Naive B cell (primary cell): ENCODE results near the gene PIK3R5. TPM values are rescaled to one million over a fixed set of nuclear protein-coding genes. Genes with fewer than 3 reads are reported as not detected.
"Not testable (repeated sequence)": the region's sequence is repeated elsewhere in the genome, so short reads cannot be mapped to it uniquely, and the experiment has no call there.

Source experiments
- ATAC-seq, 2 donors: fragments of 150-1000 bp; cut with Tn5 transposase; 2 replicates each; pipeline ENCODE4 v1.10.0; 2021; ENCODE audit warnings: low read depth in 2 of 2, mild to moderate bottlenecking in 2 of 2, moderate library complexity in 2 of 2
- DNase-seq: peaks from one replicate; pipeline ENCODE4 v3.0.0; 2022
- H3K27ac Mint-ChIP-seq, 6 donors: one replicate each; pipeline ENCODE4 v1.8.0; 2020 to 2022; ENCODE audit warnings: mild to moderate bottlenecking in 6 of 6, mixed read lengths in 6 of 6, moderate library complexity in 5 of 6, inconsistent platforms in 2 of 6
- H3K27me3 Mint-ChIP-seq, 3 donors: one replicate each; pipeline ENCODE4 v1.8.0; 2021 to 2022; ENCODE audit warnings: mixed read lengths in 3 of 3, mild to moderate bottlenecking in 1 of 3
- H3K36me3 Mint-ChIP-seq, 2 donors: one replicate each; pipeline ENCODE4 v1.8.0; 2020 to 2022; ENCODE audit warnings: mixed read lengths in 2 of 2, inconsistent platforms in 1 of 2, mild to moderate bottlenecking in 1 of 2
- H3K4me1 Mint-ChIP-seq, 3 donors: one replicate each; pipeline ENCODE4 v1.8.0; 2020 to 2022; ENCODE audit warnings: mixed read lengths in 3 of 3, inconsistent platforms in 1 of 3, mild to moderate bottlenecking in 1 of 3, moderate library complexity in 1 of 3
- H3K4me3 Mint-ChIP-seq, 8 donors: one replicate each; pipeline ENCODE4 v1.8.0; 2020 to 2022; ENCODE audit warnings: mild to moderate bottlenecking in 8 of 8, mixed read lengths in 8 of 8, moderate library complexity in 8 of 8, inconsistent platforms in 2 of 8
- H3K9me3 Mint-ChIP-seq, 7 donors: one replicate each; pipeline ENCODE4 v1.8.0; 2020 to 2022; ENCODE audit warnings: mixed read lengths in 7 of 7, mild to moderate bottlenecking in 5 of 7, inconsistent platforms in 2 of 7, moderate library complexity in 1 of 7
- polyA plus RNA-seq, 6 donors: library from polyadenylated mRNA; unstranded; fragments of 300-500 nt; fragmentation: Illumina TruSeq; gene quantifications; one replicate each; pipeline ENCODE4 v1.2.3, GENCODE V29; 2021; ENCODE audit warnings: low read depth in 6 of 6

PIK3R5 gene
- polyA plus RNA-seq, 6 donors from 2014 or later: 9.7 to 24.8 (median 11.7) TPM

DNA sequence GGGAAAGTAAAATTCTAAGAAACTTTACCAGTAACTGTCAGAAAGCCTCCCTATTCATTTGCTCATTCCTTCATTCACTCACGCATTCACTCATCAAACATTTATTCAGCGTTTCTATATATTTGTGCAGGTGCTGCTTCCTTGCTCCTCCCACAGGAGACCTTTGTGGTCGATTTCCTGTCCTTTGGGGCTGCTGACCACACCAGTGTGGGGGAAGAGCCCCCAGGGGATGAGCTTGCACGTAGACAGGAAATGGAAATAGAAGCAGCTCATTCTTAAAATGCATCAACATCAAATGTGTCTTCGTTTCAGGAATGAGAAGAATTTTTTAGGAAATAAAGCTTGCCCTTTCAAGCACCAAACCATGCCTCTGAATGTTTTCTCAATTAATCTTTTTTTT, 107.6 kb downstream of the PIK3R5 start:
- ATAC-seq (peak; percentile 55 to 58), DNase-seq (peak; percentile 30)
- Mint-ChIP-seq H3K4me1 (peaks cover 26 to 35% (median 28%) of the 10 kb centered on the region in 3 donors), H3K9me3 (peaks cover 0 to 2% (median 0%) of the 10 kb centered on the region in 7 donors), H3K36me3 (no peaks in the 10 kb centered on the region), H3K4me3 (peak overlapping the region in 7 of 8 donors; percentile 51 to 83 (median 64)), H3K27me3 (no peaks in the 10 kb centered on the region), H3K27ac (peak overlapping the region in 3 of 6 donors; percentile 72 to 84 (median 76))

DNA sequence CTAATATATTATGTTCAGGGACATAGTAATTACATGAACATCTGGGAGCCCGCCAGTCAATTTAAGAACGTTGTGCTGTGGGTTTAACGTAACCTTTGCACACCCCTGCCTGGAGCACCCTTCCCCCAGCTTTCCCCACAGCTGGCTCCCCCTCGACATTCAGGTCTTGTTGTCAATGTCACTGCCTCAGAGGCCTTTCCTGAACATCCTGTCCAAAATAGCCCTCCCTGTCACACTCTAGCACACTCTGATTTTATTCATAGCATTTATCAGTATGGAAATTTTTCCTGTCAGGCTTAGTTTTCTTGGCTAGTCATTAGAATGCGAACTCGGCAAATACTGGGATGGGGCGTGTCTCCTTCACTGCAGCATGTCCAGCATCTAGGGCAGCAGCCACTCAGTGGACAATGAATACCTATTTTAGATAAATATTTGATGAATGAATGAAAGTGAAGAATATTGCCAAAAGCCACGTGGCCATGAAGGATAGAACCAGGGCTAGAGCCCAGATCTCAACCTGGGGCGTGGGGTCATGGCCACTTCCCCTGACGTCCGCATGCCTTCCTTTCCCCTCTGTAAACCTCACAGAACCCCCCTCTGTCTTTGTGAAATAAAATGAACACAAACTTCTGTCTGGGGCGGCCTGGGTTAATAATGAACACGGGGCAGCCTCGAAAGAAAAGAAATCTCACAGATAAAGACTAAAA, 108.5 kb downstream of the PIK3R5 start:
- Mint-ChIP-seq H3K4me3 (peak overlapping the region in 6 of 8 donors; percentile 41 to 75 (median 60)), H3K9me3 (peaks cover 0 to 2% (median 0%) of the 10 kb centered on the region in 7 donors), H3K27ac (peak overlapping the region in 2 of 6 donors; percentile 24 to 30), H3K4me1 (peaks cover 26 to 35% (median 28%) of the 10 kb centered on the region in 3 donors), H3K36me3 (no peaks in the 10 kb centered on the region), H3K27me3 (no peaks in the 10 kb centered on the region)
- no peak for DNase-seq
- ATAC-seq: no peak

- H3K36me3 Mint-ChIP-seq, H3K27me3 Mint-ChIP-seq, H3K9me3 Mint-ChIP-seq, ATAC-seq, DNase-seq: not testable (repeated sequence)
- peak overlapping the region in 1 of 8 donors; percentile 15 for H3K4me3 Mint-ChIP-seq
- H3K4me1 Mint-ChIP-seq: peaks cover 31 to 41% (median 34%) of the 10 kb centered on the region in 3 donors
- H3K27ac Mint-ChIP-seq: peak overlapping the region in 3 of 6 donors; percentile 34 to 70 (median 54)
Observed at GRCh38 chr17:8856205-8856603, 109.3 kb downstream of the PIK3R5 start.

GRCh38 chr17:8855477-8856204, 109.9 kb downstream of the PIK3R5 start:
- peaks cover 31 to 41% (median 34%) of the 10 kb centered on the region in 3 donors for H3K4me1 Mint-ChIP-seq
- H3K27ac Mint-ChIP-seq: peak overlapping the region in 2 of 6 donors; percentile 34 to 70
- peak; percentile 31 to 51 for ATAC-seq

DNA sequence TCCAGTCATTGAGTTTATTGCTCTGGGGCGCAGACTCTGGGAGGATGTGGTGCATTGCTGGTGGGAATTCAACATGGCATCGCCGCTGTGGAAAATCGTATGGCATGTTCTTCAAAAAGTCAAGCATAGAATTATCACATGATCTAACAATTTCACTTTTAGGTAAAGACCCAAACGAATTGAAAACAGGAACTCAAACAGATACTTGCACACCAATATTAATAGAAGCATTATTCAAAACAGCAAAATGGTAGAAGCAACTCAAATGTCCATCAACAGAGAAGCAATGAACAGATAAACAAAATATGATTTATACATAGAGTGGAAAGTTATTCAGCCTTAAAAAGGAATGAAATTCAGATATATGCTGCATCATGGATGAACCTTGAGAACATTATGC, 113.9 kb downstream of the PIK3R5 start:
- peaks cover 0 to 5% (median 0%) of the 10 kb centered on the region in 3 donors for H3K27me3 Mint-ChIP-seq
- peaks cover 0 to 1% (median 0%) of the 10 kb centered on the region in 7 donors for H3K9me3 Mint-ChIP-seq
- no peak overlapping the region for H3K4me3 Mint-ChIP-seq

More at GRCh38 chr17:8855477-8856204, 109.9 kb downstream of the PIK3R5 start:
- Mint-ChIP-seq H3K4me3 (peak overlapping the region in 1 of 8 donors; percentile 15), H3K36me3 (no peaks in the 10 kb centered on the region), H3K27me3 (no peaks in the 10 kb centered on the region), H3K9me3 (peaks cover 0 to 2% (median 0%) of the 10 kb centered on the region in 7 donors)
- DNase-seq: no peak

GRCh38 chr17:8849311-8850041, 116.0 kb downstream of the PIK3R5 start:
- H3K36me3 Mint-ChIP-seq: no peaks in the 10 kb centered on the region
- peaks cover 0 to 5% (median 0%) of the 10 kb centered on the region in 3 donors for H3K27me3 Mint-ChIP-seq
- peaks cover 0 to 3% (median 0%) of the 10 kb centered on the region in 7 donors for H3K9me3 Mint-ChIP-seq
- peak overlapping the region in 1 of 6 donors; percentile 20 for H3K27ac Mint-ChIP-seq
- H3K4me3 Mint-ChIP-seq: no peak overlapping the region
- no peak for DNase-seq
- peaks cover 6 to 13% (median 12%) of the 10 kb centered on the region in 3 donors for H3K4me1 Mint-ChIP-seq
- no peak for ATAC-seq

More for the DNA sequence above, 113.9 kb downstream of the PIK3R5 start:
- no peak overlapping the region for H3K27ac Mint-ChIP-seq
- H3K4me1 Mint-ChIP-seq: peaks cover 13 to 18% (median 13%) of the 10 kb centered on the region in 3 donors
- ATAC-seq: no peak
- H3K36me3 Mint-ChIP-seq: no peaks in the 10 kb centered on the region
- no peak for DNase-seq

- ATAC-seq: no peak
- H3K27me3 Mint-ChIP-seq: peaks cover 0 to 5% (median 0%) of the 10 kb centered on the region in 3 donors
- no peak for DNase-seq
- H3K36me3 Mint-ChIP-seq: no peaks in the 10 kb centered on the region
- H3K9me3 Mint-ChIP-seq: peaks cover 0 to 3% (median 0%) of the 10 kb centered on the region in 7 donors
- peaks cover 13 to 23% (median 17%) of the 10 kb centered on the region in 3 donors for H3K4me1 Mint-ChIP-seq
- H3K27ac Mint-ChIP-seq: no peak overlapping the region
- no peak overlapping the region for H3K4me3 Mint-ChIP-seq
Observed at GRCh38 chr17:8847891-8848290, 117.6 kb downstream of the PIK3R5 start.

DNA sequence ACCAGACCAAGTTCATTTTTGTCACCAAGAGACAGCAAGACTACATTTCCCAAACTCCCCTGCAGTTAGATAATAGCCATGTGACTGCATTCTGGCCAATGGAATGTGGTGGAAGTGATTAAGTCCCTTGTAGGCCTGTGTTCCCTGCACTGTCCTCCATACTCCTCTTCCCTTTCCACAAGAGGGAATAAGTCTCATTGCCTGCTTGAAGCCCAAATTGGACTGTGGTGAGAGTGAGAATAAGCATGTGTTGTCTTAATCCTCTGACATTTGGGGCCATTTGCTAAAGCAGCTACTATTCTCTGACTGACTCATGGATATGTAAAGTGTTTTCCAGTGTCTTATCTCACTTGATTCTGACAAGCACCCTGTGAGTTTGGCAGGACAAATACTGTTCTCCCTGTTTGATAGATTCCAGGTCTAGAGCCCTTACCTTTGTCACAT, 118.7 kb downstream of the PIK3R5 start:
- Mint-ChIP-seq H3K27ac (no peak overlapping the region), H3K27me3 (peaks cover 0 to 5% (median 0%) of the 10 kb centered on the region in 3 donors), H3K4me3 (no peak overlapping the region), H3K9me3 (peaks cover 0 to 3% (median 0%) of the 10 kb centered on the region in 7 donors), H3K36me3 (no peaks in the 10 kb centered on the region), H3K4me1 (peaks cover 10 to 20% (median 15%) of the 10 kb centered on the region in 3 donors)
- no peak for ATAC-seq
- DNase-seq: no peak

DNA sequence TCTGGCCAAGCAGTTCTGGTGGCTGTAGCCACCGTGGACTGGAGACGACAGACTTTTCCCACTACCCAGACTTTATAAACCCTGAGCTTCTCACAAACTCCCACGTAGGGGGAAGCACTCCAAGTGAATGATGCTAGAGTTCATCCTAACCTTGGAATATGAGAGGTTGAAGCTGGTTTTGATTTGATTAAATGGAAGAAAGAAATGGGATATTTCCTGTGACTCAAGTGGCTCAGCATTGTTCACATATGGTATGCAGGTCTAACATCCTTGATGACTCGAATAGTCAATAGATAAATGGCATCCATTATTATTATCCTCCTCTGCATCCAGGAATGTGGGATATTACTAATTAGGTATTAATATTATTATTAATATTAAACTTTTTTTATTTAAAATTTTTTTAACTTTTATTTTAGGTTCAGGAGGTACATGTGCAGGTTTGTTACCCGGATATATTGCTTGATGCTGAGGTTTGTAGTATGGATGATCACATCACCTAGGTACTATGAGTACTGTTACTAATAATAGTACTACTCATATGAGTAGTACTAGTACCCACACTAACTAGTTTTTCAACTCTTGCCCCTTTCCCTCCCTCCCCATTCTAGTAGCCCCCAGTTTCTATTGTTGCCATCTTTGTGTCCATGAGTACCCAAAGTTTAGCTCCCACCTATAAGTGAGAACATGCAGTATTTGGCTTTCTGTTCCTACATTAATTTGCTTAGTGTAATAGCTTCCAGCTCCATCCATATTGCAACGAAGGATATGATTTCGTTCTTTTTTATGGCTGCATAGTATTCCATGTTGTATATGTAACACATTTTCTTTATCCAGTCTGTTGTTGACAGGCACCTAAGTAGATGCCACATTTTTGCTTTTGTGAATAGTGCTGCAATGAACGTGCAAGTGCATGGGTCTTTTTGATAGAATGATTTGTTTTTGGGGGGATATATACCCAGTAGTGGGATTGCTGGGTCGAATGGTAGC, 121.0 kb downstream of the PIK3R5 start:
- H3K27ac Mint-ChIP-seq: peak overlapping the region in 1 of 6 donors; percentile 47
- no peak for ATAC-seq
- H3K9me3 Mint-ChIP-seq: peaks cover 0 to 3% (median 0%) of the 10 kb centered on the region in 7 donors
- peaks cover 0 to 2% (median 0%) of the 10 kb centered on the region in 3 donors for H3K27me3 Mint-ChIP-seq
- DNase-seq: no peak
- no peak overlapping the region for H3K4me3 Mint-ChIP-seq
- peaks cover 7 to 12% (median 7%) of the 10 kb centered on the region in 3 donors for H3K4me1 Mint-ChIP-seq
- H3K36me3 Mint-ChIP-seq: no peaks in the 10 kb centered on the region

GRCh38 chr17:8843344-8843743, 122.2 kb downstream of the PIK3R5 start:
- ATAC-seq: peak; percentile 60 to 78
- H3K27me3 Mint-ChIP-seq: no peaks in the 10 kb centered on the region
- peaks cover 5 to 10% (median 7%) of the 10 kb centered on the region in 3 donors for H3K4me1 Mint-ChIP-seq
- peak overlapping the region in 1 of 8 donors; percentile 11 for H3K4me3 Mint-ChIP-seq
- peaks cover 0 to 3% (median 0%) of the 10 kb centered on the region in 7 donors for H3K9me3 Mint-ChIP-seq
- H3K36me3 Mint-ChIP-seq: no peaks in the 10 kb centered on the region
- peak overlapping the region in 3 of 6 donors; percentile 3 to 65 (median 32) for H3K27ac Mint-ChIP-seq
- no peak for DNase-seq

- peaks cover 5 to 10% (median 7%) of the 10 kb centered on the region in 3 donors for H3K4me1 Mint-ChIP-seq
- peaks cover 0 to 9% (median 0%) of the 10 kb centered on the region in 3 donors for H3K27me3 Mint-ChIP-seq
- DNase-seq (no peak), ATAC-seq (no peak)
- H3K27ac Mint-ChIP-seq: peak overlapping the region in 1 of 6 donors; percentile 2
- peaks cover 0 to 3% (median 0%) of the 10 kb centered on the region in 7 donors for H3K9me3 Mint-ChIP-seq
- H3K36me3 Mint-ChIP-seq: peaks cover 0 to 7% of the 10 kb centered on the region in 2 donors
- H3K4me3 Mint-ChIP-seq: no peak overlapping the region
Observed at GRCh38 chr17:8841844-8842243, 123.7 kb downstream of the PIK3R5 start.
